Fibroblast of lung (primary cell): ENCODE data around the gene TMSB15B.

Experiments used
- CTCF ChIP-seq, 2 donors: IDR thresholded peaks in 1 of 2; conservative IDR thresholded peaks in 1 of 2; 1 replicate in 1 of 2; 2 replicates in 1 of 2; pipeline ENCODE4 v1.5.1; 2011 to 2012; ENCODE audit warnings: low read length in 2 of 2, control low read depth in 1 of 2, inconsistent platforms in 1 of 2, low read depth in 1 of 2, mild to moderate bottlenecking in 1 of 2
- EZH2 ChIP-seq: IDR thresholded peaks from 2 replicates; pipeline ENCODE4 v1.5.1; 2012; ENCODE audit warnings: low read length, control low read depth, mild to moderate bottlenecking; ENCODE audit errors: missing control alignments

DNA sequence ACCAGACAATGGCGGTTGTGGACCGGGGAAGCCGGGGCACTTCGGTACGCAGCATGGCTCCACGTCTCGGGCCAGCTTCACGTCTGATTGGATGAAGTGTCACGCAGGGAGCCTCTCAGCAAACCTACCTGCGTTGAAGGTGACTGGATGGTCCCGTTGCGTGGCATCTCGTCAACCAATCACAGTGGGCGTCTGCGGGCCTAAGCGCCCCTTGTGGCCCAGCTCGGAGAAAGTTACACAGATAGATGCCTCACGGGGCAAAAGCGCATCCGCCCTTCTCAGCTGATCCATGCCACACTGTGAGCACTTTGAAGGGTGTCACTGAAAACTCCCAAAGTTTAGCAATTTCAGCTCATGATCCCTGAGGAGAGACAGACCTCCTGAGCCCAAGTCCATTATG lies 51.2 kb downstream of the TMSB15B start, which contains the start of gene H2BW1:
- TF ChIP-seq EZH2 (no peak), CTCF (conservative IDR thresholded peaks at IDR 0.05 in 1 of 2, IDR thresholded peaks at IDR 0.05 in 1 of 2; ENCODE audit: low read depth in 1 of 2, low read length in 2 of 2) (no peak)
